SKM-1 (cell line): ENCODE results near the gene CDK14.

Experiments used
- DNase-seq: peaks from one replicate; lab custom pipeline; 2025; ENCODE audit not compliant: unreplicated experiment; lab: John Stamatoyannopoulos, UW

The CDK14 gene

GRCh38 chr7:90677486-90678404, 81.6 kb downstream of the CDK14 start:
- DNase-seq = no peak

GRCh38 chr7:90678986-90679385, 82.9 kb downstream of the CDK14 start:
- DNase-seq = no peak

GRCh38 chr7:90680484-90680883, 84.4 kb downstream of the CDK14 start:
- no peak for DNase-seq

GRCh38 chr7:90681336-90682022, 85.4 kb downstream of the CDK14 start:
- DNase-seq = no peak

GRCh38 chr7:90686146-90686545, 90.0 kb downstream of the CDK14 start:
- no peak for DNase-seq

- DNase-seq = no peak
Measured at GRCh38 chr7:90688810-90689209, 92.7 kb downstream of the CDK14 start.

- DNase-seq = no peak
Measured at GRCh38 chr7:90689260-90689659, 93.1 kb downstream of the CDK14 start.

- no peak for DNase-seq
Measured at GRCh38 chr7:90690159-90690858, 94.2 kb downstream of the CDK14 start.

- DNase-seq = no peak
Measured at GRCh38 chr7:90692396-90692795, 96.3 kb downstream of the CDK14 start.

GRCh38 chr7:90692947-90693346, 96.8 kb downstream of the CDK14 start:
- no peak for DNase-seq

- no peak for DNase-seq
Measured at GRCh38 chr7:90693939-90694338, 97.8 kb downstream of the CDK14 start.

- no peak for DNase-seq
Measured at GRCh38 chr7:90698616-90699015, 102.5 kb downstream of the CDK14 start.

GRCh38 chr7:90701021-90701420, 104.9 kb downstream of the CDK14 start:
- DNase-seq = no peak

- no peak for DNase-seq
Measured at GRCh38 chr7:90701771-90702170, 105.7 kb downstream of the CDK14 start.

GRCh38 chr7:90705391-90706071, 109.4 kb downstream of the CDK14 start:
- no peak for DNase-seq

- no peak for DNase-seq
Measured at GRCh38 chr7:90706072-90706716, 110.1 kb downstream of the CDK14 start.

- DNase-seq = no peak
Measured at GRCh38 chr7:90708841-90709317, 112.8 kb downstream of the CDK14 start.

- no peak for DNase-seq
Measured at GRCh38 chr7:90709501-90710465, 113.7 kb downstream of the CDK14 start.

- DNase-seq = no peak
Measured at GRCh38 chr7:90710466-90710850, 114.3 kb downstream of the CDK14 start.
